NK-92 (cell line): Measurements from ENCODE around the gene PLK3.
"Not testable (repeated sequence)": the region's sequence is repeated elsewhere in the genome, so short reads cannot be mapped to it uniquely, and the experiment has no call there.

Experiments used
- DNase-seq: peaks from one replicate; lab custom pipeline; 2025; ENCODE audit not compliant: unreplicated experiment; lab: John Stamatoyannopoulos, UW

Gene PLK3

DNA sequence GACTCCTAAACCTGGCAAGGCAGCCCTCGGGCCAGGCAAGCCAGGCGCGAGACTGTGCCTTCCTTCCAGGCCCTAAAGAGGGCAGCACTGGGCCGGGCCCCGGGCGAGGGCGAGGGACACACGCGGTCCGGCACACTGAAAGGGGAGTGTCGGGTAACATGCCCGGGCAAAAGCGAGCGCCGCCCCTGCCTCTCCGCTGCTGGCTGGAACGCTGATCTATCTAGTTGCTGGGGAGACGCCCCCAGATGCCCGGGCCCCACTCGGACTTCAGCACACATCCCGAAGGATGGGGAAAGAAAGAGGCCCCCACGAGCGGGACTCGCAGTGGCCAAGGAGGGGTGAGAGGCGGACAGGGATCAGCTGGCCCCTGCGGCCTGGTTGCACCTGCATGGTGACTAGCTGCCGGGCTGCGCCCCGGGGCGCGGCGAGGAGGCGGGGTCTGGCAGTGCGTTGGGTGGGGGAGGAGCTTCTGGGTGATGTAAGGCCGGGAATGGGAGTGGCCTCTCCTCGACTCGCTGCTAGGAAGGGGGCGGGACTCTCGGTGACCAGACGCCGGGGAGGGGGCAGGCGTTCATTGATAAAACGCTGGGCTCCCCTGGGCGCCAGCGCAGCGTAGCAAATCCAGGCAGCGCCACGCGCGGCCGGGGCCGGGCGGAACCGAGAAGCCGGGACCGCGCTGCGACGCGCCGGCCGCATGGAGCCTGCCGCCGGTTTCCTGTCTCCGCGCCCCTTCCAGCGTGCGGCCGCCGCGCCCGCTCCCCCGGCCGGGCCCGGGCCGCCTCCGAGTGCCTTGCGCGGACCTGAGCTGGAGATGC is at the start of gene PLK3:
TSS of gene PLK3 (plus strand) at position 608 of the 815 bp plus-strand sequence. CDS start at position 695, 87 bp downstream.
- DNase-seq: peak; percentile 94

DNA sequence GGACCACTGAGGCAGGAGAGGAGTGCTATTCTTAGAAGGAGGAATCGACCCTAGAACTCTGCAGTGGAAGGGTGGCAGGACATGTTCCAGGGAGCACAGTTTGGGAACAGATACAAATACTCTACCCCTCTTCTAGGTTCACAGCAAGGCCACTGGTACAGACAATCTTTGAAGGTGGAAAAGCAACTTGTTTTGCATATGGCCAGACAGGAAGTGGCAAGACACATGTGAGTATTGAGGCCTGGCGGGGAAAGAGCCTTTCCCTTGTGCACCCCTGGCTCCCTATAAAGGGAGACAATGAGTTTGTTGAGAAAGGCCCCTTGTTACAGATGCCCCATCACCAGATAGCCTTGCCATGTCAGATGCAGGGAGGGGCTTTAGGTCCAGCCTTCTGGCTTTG is 42.8 kb upstream of the PLK3 start:
- no peak for DNase-seq

DNA sequence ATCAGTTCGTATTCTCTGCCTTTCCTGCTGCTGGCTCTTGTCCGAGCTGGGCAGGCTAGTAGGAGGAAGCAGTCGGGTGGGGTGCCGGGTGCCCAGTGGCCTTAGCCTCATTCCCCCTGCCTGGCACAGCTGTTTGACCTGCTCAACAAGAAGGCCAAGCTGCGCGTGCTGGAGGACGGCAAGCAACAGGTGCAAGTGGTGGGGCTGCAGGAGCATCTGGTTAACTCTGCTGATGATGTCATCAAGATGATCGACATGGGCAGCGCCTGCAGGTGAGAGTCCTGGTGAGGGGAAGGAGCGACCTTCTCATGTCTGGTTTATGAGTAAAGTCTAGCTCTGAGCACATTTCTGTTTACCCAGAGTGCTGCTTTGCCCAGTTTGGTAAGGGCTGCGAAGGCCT is 41.1 kb upstream of the PLK3 start:
- DNase-seq: no peak

DNA sequence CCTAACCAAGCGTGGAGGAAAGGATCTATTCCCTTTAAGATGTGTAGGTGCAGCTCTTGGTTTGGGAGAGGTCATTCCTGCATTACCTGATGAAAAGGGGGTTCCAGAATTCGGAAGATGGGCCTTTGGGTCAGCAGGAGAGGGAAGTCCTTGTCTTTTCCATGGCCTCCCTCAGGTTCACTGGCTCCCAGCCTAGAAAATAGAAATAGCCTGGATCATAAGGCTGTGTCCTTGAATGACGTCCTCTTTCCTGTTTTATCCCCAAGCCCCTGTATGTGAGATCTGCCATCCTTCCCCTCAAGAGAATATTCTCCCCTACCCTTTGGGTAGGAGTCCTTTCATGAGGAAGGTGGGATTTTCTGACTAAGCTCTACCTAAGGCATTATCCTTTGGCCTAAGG is 39.3 kb upstream of the PLK3 start:
- DNase-seq: no peak

DNA sequence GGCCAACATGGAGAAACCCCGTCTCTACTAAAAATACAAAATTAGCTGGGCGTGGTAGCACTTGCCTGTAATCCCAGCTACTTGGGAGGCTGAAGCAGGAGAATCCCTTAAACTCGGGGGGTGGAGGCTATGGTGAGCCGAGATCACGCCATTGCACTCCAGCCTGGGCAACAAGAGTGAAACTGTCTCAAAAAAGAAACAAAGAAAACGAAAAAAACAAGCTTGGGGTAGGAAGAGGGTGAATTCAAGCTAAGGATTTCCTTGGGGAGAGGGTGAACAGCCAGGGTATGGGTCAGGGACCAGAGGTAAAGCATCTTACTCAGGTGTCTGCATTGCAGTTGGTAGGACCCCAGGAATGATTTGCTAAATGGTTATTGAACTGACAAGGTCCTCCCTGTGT is 33.8 kb upstream of the PLK3 start:
- not testable (repeated sequence) for DNase-seq

DNA sequence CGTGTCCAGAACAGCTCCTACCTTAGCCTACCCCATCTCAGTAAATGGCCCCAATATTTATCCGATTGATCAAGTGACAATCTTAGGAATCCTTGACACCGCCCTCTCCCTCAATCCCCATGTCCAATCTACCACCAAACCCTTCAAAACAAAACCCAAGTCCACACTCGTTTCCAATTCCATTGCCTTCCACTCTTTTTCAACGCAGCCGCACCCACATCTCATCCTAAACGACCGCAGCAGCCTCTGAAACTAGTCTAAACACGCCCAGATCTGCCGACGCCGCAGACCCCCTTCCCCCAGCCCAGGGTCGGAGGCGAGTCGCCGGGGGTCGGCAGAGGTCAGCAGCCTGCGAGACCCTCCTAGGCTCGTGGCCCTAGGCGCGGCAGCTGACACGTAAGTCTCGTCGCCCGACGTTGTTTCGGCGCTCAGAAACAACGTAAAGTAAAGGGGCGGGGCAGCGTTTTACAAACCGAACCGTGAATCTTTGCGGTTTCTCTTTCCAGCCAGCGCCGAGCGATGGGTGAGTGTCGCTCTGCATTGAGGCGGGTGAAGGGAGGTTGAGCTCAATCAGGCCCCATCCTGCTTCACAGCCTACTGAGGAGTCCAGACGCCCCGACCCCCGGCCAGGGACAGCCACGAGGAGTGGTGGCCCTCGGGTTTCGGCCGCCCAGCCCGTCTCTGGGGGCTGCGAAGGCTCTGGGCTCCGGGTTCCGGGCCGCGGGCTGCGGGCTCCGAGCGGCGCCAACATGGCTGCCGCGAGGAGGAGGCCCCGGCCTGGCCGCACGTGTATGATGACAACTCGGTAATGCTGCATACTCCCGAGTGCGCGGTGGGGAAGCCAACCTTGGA is 24.9 kb upstream of the PLK3 start, which contains the start of gene RPS8:
TSS of gene RPS8 (plus strand) at position 463 of the 852 bp plus-strand sequence. CDS start at position 520, 57 bp downstream.
- DNase-seq: peak; percentile 35

DNA sequence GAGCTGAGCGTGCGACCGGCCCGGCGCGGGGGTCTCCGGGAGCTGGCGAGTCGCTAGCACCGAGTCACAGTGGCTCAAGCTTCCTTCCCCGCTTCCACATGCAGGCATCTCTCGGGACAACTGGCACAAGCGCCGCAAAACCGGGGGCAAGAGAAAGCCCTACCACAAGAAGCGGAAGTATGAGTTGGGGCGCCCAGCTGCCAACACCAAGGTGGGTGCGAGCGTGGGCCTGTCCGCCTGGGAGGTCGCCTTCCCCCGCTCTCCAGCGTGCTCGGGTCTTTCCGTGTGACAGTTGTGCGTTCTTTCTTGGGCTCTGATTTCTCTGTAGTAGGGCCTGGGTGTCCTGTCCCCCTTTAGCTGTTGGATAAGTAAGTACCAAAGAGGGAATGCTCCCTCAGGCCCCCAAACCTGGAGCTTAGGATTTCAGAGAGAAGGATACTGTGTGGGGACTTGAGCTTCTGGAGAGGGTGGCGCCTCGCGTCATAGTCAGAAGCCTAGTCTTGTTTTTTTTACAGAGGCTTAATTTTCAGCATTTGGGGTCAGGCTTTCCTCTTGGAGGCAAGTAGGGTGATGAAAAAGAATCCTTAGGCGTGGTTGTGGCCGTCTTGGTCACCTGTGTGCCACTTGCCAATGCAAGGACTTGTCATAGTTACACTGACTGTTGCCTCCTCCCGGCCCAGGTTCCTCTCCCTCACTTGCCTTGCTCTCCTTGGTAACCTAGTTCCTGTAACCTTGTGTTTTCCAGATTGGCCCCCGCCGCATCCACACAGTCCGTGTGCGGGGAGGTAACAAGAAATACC is 24.0 kb upstream of the PLK3 start:
- no peak for DNase-seq

DNA sequence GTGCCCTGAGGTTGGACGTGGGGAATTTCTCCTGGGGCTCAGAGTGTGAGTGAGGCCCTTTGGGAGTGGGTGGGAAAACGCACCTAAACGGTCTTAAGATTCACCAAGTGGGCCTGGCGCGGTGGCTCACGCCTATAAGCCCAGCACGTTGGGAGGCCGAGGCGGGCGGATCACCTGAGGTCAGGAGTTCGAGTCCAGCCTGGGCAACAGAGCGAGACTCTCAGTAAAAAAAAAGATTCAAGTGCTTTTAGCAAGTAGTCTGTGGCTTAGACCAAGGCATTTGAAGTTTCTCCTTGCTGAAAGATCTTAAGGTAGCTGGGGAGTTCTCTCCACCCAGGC is 23.5 kb upstream of the PLK3 start:
- DNase-seq: no peak

DNA sequence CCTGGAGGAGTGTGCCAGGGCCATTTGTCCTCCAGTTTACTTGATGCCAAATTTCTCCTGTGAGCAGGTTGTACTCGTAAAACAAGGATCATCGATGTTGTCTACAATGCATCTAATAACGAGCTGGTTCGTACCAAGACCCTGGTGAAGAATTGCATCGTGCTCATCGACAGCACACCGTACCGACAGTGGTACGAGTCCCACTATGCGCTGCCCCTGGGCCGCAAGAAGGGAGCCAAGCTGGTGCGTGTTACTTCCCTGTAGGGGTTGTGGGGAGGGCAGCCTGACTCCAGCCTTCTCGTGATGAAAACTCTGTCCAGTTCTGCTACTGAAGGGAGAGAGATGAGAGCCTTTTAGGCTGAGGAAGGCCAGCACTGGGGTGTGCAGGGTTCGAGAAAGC is 22.6 kb upstream of the PLK3 start:
- DNase-seq: no peak

DNA sequence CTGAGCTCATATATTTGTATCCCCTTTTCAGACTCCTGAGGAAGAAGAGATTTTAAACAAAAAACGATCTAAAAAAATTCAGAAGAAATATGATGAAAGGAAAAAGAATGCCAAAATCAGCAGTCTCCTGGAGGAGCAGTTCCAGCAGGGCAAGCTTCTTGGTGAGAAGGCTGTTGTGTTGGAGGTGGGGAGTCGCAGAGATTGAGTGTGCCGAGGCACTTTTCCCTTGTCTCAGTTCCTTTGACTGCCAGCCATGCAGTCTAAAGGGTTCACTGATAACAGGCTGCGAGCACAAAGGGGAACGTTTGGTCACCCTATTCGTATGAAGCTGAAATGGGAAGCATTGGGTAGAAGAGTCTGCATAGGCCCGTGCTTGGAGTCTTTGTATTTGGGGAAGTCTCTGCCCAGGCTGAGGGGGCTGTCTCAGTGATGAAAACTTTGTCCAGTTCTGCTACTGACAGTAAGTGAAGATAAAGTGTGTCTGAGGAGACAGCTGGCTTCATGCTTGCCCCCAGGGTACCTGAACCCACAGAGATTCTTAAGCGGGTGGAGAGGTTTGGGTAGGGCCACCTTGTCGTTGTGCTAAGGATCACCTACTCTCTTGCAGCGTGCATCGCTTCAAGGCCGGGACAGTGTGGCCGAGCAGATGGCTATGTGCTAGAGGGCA is 22.1 kb upstream of the PLK3 start:
- no peak for DNase-seq

DNA sequence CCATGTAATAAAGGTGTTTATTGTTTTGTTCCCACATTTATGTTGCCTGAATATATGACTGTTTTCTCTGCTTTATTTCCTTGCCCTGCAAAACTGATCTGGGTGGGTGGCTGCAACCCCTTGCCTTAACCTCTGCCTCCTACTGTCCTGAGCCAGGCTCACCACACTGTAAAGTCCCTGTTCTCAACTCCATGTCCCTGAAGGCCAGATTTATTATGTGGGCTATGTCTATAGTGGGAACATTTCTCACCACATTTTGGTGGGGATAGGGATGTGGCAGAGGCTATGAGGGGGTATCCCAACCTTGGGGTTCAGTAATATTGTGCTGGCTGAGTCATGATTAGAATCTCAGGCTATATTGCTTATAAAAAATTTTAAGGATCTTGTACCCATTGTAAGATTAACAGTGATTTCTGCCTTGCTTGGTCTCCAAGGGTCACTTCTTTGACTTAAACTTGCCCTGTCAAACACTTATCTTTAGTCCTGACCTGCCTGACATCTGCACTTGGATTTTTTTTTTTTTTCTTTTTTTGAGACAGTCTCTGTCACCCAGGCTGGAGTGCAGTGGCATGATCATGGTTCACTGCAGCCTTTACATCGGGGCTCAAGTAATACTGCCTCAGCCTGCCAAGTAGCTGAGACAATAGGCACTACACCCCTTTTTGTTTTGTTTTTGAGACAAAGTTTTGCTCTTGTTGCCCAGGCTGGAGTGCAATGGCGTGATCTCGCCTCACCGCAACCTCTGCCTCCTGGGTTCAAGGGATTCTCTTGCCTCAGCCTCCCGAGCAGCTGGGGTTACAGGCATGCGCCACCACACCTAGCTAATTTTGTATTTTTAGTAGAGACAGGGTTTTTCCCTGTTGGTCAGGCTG is 21.2 kb upstream of the PLK3 start:
- DNase-seq: no peak

DNA sequence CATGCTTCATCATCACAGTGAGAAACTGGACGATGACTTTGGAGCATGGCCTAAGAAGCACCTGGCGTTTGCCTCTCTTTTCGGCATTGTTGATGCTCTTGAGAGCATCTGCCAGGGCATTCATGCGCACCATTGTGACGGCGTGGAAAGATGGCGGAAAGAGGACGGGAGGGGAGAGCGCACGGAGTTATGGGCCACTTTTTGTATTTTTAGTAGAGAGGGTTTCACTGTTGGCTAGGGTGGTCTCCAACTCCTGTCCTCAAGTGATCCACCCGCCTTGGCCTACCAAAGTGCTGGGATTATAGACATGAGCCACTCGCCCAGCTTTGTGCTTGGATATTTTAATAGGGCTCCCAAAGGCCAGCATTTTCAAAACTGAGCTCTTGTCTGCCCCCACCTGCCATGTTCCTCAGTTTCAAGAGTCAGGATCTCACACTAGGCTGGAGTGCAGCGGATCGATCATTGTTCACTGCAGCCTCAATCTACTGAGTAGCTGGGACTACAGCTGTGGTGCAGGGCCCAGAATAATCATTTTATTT is 19.5 kb upstream of the PLK3 start:
- no peak for DNase-seq

DNA sequence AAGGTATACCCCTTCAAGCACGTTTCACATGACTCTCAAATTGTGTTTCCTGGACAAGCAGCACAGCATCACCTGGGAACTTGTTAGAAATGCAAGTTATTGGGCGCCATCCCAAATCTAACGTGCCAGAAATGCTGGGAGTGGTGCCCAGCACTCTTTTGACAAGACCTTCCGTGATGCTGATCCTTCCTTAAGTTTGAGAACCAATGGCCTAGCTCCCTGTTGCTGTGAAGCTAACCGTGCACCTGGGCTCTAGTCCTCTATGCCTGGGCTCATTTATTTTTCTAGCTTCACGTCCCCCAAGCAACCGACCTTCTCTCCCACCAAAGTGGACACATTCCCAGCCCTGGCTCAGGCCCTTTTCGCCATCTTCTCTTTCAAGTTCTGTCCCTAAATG is 16.5 kb upstream of the PLK3 start:
- DNase-seq: no peak

DNA sequence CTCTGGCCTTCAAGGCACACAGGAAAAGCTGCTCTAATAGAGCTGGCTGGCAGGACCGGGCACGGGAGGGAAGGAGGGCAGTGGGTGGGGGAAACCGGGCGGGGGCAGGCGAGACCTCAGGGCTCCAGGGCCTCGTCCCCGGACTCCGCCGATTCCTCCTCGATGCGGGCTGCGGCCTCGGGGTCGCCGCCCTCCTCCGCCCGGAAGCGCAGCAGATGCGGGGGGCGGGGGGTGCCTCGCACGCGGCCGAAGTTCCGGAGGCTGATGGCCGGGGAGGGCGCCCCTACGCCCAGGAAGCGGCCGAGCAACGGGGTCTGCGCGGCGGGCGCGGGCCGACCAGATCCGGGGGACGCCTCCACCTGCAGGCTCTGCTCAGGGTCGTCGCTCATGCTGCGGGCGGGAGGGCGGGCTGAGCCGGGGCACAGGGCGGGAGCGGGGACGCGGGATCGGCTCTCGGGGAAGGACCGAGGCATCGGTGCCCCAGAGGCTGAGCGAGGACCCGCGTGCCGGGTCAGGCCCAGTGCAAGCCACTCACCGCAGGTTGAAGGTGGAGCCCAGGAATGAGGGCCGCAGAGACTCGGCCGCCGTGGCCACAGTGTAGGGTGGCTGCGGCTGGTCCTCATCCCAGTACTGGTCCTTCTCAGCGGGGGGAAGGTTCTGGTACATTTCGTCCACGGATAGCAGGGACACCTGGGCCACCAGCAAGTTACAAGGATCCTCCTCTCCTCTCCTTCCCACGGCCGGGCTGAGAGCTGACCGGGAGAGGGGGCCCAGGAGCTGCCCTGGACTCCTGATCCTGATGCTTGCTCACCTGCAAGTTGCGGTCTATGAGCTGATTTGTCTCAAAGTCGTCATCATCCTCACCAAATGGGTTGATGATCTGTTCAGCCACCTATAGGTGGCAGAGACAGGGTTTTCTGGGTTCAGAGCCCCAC is 15.8 kb upstream of the PLK3 start:
- DNase-seq: no peak

DNA sequence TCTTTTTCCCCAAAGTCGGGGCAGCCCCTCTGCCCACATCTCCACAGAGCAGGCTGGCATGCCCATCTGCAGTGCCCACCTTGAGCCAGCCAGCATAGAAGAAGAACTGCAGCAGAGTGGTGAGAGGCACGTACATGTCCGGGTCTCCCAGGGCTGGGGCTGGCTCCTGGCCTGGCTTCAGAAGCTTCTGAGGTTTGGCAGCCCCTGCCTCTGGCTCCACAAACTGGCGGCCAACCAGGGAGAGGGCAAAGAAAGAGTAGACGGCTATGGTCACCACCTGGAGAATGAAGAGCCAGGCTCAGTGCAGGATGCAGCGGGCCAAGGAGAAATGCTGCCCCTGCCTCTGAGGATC is 15.2 kb upstream of the PLK3 start:
- DNase-seq: no peak

DNA sequence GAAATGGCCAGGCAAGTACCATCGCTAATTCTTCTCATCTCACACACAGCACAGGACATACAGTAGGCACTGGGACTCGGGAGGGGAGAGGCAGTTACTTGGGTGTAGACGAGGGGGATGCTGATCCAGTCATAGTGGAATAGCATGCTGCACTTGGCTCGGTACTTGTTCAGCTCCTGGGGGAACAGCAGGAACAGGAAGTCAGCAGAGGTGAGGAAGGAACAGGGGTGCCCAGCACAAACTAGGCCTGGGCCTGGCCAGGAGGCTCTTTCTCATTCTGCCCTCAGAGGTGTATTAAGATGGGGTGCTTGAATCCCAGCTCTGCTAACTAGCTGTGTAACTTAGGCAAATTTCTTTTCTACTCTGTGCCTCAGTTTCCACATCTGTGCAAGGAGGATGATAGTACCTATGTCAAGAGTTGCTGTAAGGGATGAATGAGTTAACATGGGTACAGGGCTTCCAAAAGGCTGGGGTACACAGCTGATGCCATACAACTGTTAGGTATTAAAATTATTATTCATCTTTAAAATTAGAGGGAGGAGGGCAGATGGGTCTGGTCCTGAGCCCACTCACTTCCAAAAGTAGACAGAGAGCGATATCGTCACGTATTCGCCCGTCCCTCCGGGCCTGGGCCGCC is 14.6 kb upstream of the PLK3 start:
- no peak for DNase-seq

DNA sequence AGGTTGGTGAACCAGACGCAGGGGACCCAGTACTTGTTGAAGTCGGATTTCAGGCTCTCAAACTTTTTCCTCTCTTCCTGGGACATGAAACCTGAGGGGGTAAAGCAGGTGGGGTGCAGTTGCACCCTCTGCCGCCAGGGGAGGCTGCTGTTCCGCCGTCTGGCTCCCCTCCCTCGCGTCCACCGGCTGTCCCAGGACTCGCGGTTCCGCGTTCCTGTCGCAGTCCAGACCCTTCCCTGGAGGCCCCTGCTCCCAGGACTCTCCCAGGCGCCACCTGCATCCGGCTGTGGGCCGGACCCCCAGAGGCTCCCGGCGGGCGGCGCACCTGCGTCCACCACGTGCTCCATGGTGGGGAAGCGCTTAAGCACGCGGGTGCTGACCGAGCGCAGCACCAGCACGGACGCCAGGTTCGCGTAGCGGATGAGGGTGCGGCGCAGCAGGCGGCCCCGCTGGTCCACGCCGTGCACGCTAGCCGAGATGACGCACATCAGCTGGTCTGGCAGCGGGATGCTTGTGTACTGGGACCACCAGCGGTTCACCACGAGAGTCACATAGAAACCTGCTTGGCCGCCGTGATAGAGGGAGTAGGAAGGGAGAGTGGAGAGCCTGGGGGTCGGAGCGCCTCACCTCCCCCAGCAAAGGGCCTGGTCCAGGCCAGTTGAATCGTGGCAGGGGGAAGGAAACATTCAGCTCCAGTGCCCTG is 13.9 kb upstream of the PLK3 start:
- no peak for DNase-seq
